Activated CD4-positive, alpha-beta T cell treated with anti-CD3 and anti-CD28 coated beads, Interleukin-10, Interleukin-2, amounts not matched to agents 100 ng/mL and 50 ng/mL, durations not matched to agents 16 hours and 8 hours (primary cell): ENCODE measurements around the gene ATP8B4.
"Not testable (repeated sequence)": the region's sequence is repeated elsewhere in the genome, so short reads cannot be mapped to it uniquely, and the experiment has no call there.

Experiments
- DNase-seq: peaks from one replicate; pipeline ENCODE4 v3.0.0-alpha.2; 2020

The ATP8B4 gene

GRCh38 chr15:50137893-50138292, 18.9 kb upstream of the ATP8B4 start:
- DNase-seq, result peak; percentile 50

GRCh38 chr15:50137330-50137761, 18.3 kb upstream of the ATP8B4 start:
- peak; percentile 81 for DNase-seq

GRCh38 chr15:50135031-50135551, 16.1 kb upstream of the ATP8B4 start:
- peak; percentile 94 for DNase-seq

DNA sequence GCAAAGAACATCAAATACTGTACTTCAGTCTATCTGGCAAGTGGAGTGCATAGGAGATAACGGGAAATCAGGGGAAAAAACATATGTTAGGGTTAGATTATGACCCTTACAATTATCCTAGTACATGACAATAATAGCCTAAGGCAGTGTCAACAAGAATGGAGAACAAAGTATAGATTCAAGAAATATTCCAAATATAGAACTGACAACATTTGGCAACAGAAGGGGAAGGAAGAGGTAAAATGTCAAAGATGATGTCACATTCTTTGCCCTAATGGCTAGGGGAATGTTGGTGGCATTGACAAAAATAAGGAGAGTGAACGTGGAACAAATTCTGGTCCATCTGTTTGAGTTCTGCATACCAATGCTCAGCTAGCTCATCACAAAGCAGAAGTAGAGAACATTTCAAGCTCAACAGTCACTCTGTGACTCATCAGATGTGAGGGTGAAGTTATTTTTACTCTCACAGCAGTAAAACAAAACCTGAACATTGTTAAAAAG, 15.5 kb upstream of the ATP8B4 start:
- DNase-seq, result no peak

- not testable (repeated sequence) for DNase-seq
Measured at GRCh38 chr15:50132251-50132984, 13.4 kb upstream of the ATP8B4 start.

DNA sequence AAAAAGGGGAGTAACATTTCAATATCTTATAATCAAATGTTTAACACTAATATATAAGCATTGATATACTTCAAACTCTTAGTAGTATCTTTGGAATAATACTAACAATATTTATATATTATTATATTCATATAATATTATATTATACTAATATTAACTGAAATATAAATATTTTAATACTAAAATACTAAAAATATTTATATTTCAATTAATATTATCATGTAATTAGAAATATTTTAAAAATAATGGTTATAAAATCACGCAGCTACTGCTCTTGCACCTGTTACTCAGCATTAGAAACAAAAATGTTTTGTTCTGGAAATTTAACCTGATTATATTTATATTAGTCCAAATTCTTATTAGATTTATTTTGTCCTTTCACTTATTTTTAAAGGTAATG, 12.6 kb upstream of the ATP8B4 start:
- DNase-seq, result no peak

- no peak for DNase-seq
Measured at GRCh38 chr15:50128266-50128665, 9.2 kb upstream of the ATP8B4 start.

DNA sequence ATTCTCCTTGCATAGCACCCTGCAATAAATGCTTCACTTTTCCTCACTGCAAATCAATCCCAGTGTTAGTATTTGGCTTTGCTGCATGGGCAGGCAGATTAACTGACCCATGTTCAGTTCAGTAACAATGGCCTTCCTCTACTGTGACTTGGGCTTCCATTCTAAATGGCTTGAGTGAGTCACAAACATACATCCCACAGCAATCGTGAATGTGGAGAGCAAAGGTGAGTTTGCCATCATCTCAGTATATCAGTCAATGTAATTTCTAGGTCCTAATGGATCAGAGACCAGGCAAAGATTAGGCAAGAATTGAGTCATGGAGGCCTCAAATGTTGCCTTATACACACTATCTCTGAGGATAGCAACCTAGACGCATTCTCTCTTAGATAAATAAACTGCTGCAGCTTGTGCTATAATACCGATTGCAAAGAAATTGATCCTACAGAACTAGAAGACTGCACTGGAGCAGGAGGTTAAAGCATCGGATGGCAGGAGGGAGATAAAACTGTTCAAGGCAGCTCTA, 8.3 kb upstream of the ATP8B4 start:
- DNase-seq, result no peak

GRCh38 chr15:50126072-50126471, 7.0 kb upstream of the ATP8B4 start:
- no peak for DNase-seq

GRCh38 chr15:50124631-50125030, 5.6 kb upstream of the ATP8B4 start:
- no peak for DNase-seq

DNA sequence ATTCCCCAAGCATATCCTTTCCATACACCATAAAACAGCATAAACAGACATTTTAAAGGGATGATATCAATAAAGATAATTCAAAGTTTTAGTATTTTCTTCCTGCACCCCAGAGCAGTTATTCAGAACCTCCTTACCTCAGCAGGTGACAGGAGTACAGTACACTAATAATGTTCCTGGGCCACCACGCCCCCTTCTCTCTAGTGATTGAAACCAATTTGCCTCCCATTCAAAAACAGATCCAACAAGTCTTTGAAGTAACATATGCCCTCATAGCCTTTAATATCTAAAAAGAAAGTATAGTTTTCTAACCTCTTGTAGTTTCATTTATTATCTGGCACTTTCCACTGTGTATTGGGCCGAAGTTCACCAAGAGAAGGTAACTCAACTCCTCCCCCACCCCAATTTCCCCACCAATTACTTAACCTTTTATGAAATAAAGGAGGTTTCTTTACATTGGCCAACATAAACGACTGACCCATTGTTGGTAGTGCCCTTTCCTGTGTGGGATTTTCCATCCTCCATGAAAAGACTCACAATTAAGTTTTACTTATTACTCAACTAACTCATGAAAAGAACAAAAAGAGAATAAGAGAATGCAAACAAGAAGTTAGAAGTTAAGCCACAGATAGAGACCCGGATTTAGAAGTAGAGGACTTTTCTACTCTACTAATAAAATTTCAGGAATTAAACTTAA, 5.0 kb upstream of the ATP8B4 start:
- DNase-seq, result peak; percentile 54

GRCh38 chr15:50120729-50121128, 1.7 kb upstream of the ATP8B4 start:
- no peak for DNase-seq

DNA sequence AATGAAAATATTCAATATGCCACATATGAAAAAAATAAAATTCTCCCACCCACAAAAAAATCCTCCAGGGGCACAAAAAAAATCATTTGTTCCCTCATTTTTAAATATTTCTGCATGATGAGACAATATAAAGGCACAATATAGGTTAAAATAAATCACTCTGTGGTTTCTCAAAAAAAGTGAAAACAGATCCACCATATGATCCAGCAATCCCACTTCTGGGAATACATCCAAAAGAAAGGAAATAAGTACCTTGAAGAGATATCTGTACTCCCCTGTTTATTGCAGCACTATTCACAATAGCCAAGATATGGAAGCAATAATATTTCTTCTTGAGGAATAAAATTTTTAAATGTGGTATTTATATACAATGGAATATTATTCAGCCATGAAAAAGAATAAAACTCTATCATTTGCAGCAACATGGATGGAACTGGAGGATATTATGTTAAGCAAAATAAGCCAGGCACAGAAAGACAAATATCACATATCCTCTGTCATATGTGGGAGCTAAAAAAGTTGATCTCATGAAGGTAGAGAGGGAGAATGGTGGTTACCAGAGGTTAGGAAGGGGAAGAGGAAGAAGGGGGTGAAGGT, 1.5 kb downstream of the ATP8B4 start:
- no peak for DNase-seq

- DNase-seq, result peak; percentile 69
Measured at GRCh38 chr15:50116477-50116876, 2.6 kb downstream of the ATP8B4 start.

- DNase-seq, result no peak
Measured at GRCh38 chr15:50113992-50114780, 4.8 kb downstream of the ATP8B4 start.

DNA sequence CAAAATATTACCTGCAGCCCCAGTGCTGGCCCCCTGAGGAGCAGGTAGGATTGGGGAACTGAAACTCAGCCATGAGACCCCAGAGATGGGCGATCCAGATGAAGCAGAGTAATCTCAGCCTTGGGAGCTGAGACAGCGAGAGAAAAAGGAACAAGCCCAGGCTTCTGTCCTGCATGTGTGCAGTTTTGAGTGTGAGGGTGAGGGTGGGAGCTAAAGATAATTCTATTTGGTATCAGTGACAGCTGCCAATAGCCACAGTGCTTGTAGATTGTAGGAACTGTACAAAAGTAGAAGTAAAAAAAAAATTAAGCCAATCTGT, 5.9 kb downstream of the ATP8B4 start:
- DNase-seq, result no peak

DNA sequence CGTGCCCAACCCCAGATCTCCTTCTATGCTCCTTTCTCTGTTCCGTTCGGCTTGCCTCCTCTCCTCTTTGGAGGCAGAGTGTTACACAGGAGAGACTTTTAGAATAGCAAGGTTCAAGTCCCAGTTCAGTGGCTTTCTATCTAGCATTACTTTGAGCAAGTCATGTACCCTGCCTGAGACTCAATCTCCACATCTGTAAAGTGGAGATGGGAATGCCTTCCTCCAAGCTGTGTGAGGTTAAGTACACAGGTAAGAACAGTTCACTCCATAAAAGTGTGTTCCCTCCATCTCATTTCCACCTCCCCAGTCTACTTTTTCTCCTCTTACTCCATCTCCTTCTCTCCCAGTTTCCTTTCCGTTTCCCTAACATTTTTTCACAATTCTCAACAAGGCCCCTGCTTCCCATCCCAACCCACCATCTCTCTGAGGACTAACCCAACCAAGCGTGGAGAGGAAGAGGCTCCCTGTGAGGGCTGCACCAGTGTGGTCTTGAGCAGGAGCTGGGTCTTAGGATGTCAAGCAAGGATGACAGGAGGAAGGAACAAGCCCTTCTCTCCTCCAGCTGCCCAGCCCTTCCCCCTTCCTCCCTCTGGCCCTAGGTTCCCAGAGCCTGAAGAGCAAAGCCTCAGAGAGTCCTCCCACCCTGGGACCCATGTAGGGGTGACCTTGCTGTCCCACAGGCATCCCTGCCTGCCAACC, 6.4 kb downstream of the ATP8B4 start:
- no peak for DNase-seq

DNA sequence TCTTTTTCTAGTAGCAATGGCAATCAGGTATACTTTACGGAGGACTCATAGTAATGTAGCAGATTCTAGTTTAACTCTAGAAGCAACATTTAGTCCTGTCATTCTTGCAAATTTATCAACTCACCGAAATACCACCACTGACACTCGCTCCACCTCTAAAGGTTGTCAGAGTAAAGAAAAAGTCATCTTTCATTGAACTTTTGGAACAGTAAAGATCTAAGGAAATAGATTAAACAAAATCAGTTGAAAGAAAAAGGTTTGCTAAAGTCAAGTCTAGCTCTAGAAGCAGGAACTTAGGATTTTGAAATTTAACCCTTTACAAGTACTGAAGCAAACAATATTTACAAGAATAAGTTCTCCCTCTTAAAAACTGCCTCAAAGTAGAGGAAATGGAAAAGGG, 8.7 kb downstream of the ATP8B4 start:
- no peak for DNase-seq

GRCh38 chr15:50109076-50109987, 9.7 kb downstream of the ATP8B4 start:
- peak; percentile 68 for DNase-seq

- peak; percentile 59 for DNase-seq
Measured at GRCh38 chr15:50108461-50108860, 10.6 kb downstream of the ATP8B4 start.
